Breast epithelium (tissue), 3 donors: ENCODE results near the gene MSL3.

Experiments
- POLR2A ChIP-seq: fragments of 450-650 bp; IDR thresholded peaks from one replicate; pipeline ENCODE4 v1.6.1; 2016; ENCODE audit warnings: antibody characterized with exemption, mild to moderate bottlenecking, moderate library complexity
- POLR2AphosphoS5 ChIP-seq, 3 donors: sonication (generic); formaldehyde crosslinking; IDR thresholded peaks; one replicate each; pipeline ENCODE4 v1.6.1; 2017; ENCODE audit warnings: antibody characterized with exemption in 3 of 3
- TF ChIP-seq, protein P1 (sequence below), 3 donors: fragments of 450-650 bp; IDR thresholded peaks; one replicate each; pipeline ENCODE4 v1.5.1; 2016 to 2017; ENCODE audit warnings: antibody characterized with exemption in 3 of 3, mild to moderate bottlenecking in 3 of 3, moderate library complexity in 3 of 3

DNA sequence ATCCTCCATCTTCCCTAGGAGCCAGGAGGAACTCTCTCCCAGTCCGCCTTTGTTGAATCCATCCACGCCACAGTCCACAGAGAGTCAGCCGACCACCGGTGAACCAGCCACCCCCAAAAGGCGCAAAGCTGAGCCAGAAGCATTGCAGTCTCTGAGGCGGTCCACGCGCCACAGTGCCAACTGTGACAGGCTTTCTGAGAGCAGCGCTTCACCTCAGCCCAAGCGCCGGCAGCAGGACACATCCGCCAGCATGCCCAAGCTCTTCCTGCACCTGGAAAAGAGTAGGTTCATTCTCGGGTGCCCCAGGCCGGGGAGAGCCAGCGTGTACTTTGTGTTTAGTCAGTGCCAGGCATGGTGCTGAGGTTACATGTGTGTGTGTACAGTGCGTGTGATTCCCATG is 7.4 kb downstream of the MSL3 start:
- TF ChIP-seq, protein P1, sequence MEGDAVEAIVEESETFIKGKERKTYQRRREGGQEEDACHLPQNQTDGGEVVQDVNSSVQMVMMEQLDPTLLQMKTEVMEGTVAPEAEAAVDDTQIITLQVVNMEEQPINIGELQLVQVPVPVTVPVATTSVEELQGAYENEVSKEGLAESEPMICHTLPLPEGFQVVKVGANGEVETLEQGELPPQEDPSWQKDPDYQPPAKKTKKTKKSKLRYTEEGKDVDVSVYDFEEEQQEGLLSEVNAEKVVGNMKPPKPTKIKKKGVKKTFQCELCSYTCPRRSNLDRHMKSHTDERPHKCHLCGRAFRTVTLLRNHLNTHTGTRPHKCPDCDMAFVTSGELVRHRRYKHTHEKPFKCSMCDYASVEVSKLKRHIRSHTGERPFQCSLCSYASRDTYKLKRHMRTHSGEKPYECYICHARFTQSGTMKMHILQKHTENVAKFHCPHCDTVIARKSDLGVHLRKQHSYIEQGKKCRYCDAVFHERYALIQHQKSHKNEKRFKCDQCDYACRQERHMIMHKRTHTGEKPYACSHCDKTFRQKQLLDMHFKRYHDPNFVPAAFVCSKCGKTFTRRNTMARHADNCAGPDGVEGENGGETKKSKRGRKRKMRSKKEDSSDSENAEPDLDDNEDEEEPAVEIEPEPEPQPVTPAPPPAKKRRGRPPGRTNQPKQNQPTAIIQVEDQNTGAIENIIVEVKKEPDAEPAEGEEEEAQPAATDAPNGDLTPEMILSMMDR (IDR thresholded peaks at IDR 0.05) = no peak
- TF ChIP-seq POLR2A (no peak), POLR2AphosphoS5 (IDR thresholded peaks at IDR 0.05) (no peak)
